ENCODE results near the gene SLC25A48. TPM values are rescaled to one million over a fixed set of nuclear protein-coding genes. Genes with fewer than 3 reads are reported as not detected.

SLC25A48 gene
- total RNA-seq, 2 experiments from 2014 or later, result not detected

DNA sequence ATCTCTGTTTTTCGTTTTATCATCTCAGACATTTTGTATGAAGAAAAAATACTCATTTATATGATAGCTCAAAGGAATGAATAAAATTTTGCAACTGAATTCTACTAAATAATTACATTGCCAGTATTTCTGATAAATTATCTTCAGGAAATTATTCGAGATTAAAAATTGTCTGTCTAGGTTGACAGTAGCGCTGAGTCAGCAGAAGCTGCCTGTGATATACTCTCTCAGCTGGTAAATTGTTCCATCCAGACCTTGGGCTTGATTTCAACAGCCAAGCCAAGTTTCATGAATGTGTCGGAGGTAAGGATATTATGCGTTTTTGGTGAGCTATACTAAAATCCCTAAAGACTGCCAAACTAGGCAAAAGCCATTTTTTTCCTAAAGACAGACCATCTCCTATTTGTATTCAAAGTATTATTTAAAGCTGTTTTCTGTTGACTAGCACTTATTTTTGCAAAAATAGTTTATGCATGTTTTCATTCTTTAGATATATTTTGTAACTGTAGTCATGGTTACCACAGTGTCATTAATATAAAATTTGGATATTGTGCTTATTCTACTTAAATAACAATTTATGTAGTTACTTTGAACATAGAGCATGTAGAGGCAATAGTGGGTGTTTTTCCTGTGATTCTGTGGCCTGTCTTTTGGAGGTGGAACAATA lies 102.9 kb downstream of the SLC25A48 start:
- ChIA-PET CTCF (ENCODE audit: unreplicated experiment) (no interaction called here), POLR2A (interaction anchor here (0.6 kb wide), 1 partner anchor 94 kb away, joined by 3 read pairs; no protein-coding TSS in a partner anchor)
- Histone ChIP-seq H3K36me3 (ENCODE audit: insufficient read depth, low read length) (no peaks in the 10 kb centered on the region), H3K9me3 (ENCODE audit: low read length) (no peaks in the 10 kb centered on the region), H3K9me2 (ENCODE audit: insufficient read depth, low read length) (no peaks in the 10 kb centered on the region), H3K27ac (ENCODE audit: low read depth, low read length, poor library complexity, severe bottlenecking) (no peak overlapping the region), H3K4me3 (ENCODE audit: low read depth, low read length, poor library complexity, severe bottlenecking) (no peak overlapping the region), H3K4me1 (ENCODE audit: insufficient read depth, low read length, poor library complexity, severe bottlenecking) (no peaks in the 10 kb centered on the region), H3K79me2 (ENCODE audit: insufficient read depth, low read depth, low read length) (no peaks in the 10 kb centered on the region), H3K4me2 (ENCODE audit: low read length) (no peak overlapping the region), H4K20me1 (ENCODE audit: insufficient read depth, low read length) (no peaks in the 10 kb centered on the region), H2AFZ (ENCODE audit: low read length) (no peak overlapping the region)
- intact Hi-C loops (cut with micrococcal nuclease; ENCODE audit: unreplicated experiment), result no loop called here
- DNase-seq (ENCODE audit: low spot score), result no peak
- TF ChIP-seq EZH2phosphoT487 (IDR thresholded peaks at IDR 0.05; ENCODE audit: borderline replicate concordance, low read depth, low read length) (no peak), CTCF (conservative IDR thresholded peaks at IDR 0.05; ENCODE audit: low read length) (no peak)
- BruUV-seq (replicated peaks), result no TSS peak

Small RNA genes within 50 kb of the gene (microRNA-seq; reads per million reads assigned to microRNA genes)
- gene MIR5692C1 (ENCODE audit: borderline replicate concordance), result not detected

Small RNA genes within 50 kb of the gene (small RNA-seq; reads per million reads assigned to genes)
- gene MIR5692C1, result not detected

Other genes starting within 250 kb of the SLC25A48 start
- gene IL9, start 61.2 kb downstream of the SLC25A48 start, total RNA-seq (2014; rRNA removed; shearing (Covaris generic)), result not detected in 2 replicates
- gene IL9, start 61.2 kb downstream of the SLC25A48 start, total RNA-seq (2022), result not detected in 2 replicates
- gene LECT2, start 120.3 kb downstream of the SLC25A48 start, total RNA-seq (2014; rRNA removed; shearing (Covaris generic)), result not detected in 2 replicates
- gene LECT2, start 120.3 kb downstream of the SLC25A48 start, total RNA-seq (2022), result not detected in 2 replicates
- gene TGFBI, start 194.3 kb downstream of the SLC25A48 start, total RNA-seq (2014; rRNA removed; shearing (Covaris generic)), result not detected in 2 replicates
- gene TGFBI, start 194.3 kb downstream of the SLC25A48 start, total RNA-seq (2022), result not detected in 2 replicates

Data from OCI-LY7 (cell line).